ENCODE results near the gene RNF224.
A peak's percentile ranks its signal among the peaks of the same experiment; 100 is the strongest.

RNF224 gene

GRCh38 chr9:137227054-137227852, at the start of gene RNF224:
TSS of gene RNF224 (plus strand) at chr9:137227502. CDS start at chr9:137228336, 834 bp downstream.
- peak; percentile 17 to 40 for DNase-seq

DNA sequence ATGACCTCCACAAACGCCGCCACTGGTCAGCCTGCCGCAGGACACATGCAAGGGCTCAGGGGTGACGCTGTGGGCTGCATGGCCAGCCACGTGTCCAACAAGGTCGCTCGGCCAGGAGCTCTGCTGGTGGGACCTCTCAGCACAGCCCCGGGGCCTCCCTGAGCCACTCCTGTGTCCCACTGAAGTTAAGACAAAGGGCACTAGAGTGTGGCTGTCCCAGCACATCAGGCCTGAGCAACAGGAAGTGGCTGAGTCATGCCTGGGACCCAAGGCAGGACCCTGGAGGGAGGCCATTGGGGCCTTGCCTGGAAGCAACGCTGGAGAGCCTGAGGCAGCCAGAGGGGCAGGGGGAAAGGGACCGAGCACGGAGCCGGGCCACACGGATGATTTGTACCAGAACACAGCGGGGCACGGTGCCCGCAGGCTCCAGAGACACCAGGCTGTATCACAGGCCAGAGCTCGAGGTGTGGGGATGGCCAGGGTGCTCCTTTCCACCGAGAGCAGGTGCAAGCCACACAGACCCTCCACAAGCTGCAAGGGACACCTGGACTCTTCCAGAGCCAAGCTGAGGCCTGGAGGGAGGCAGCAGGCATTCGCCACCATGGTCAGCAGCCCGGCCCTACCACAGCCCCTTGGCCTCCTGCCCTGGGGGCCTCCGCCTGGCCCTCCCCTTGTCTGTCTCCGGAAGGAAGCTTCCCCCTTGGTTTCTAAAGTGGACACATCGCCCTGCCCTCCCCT, 48.9 kb upstream of the RNF224 start:
- no peak for DNase-seq

DNA sequence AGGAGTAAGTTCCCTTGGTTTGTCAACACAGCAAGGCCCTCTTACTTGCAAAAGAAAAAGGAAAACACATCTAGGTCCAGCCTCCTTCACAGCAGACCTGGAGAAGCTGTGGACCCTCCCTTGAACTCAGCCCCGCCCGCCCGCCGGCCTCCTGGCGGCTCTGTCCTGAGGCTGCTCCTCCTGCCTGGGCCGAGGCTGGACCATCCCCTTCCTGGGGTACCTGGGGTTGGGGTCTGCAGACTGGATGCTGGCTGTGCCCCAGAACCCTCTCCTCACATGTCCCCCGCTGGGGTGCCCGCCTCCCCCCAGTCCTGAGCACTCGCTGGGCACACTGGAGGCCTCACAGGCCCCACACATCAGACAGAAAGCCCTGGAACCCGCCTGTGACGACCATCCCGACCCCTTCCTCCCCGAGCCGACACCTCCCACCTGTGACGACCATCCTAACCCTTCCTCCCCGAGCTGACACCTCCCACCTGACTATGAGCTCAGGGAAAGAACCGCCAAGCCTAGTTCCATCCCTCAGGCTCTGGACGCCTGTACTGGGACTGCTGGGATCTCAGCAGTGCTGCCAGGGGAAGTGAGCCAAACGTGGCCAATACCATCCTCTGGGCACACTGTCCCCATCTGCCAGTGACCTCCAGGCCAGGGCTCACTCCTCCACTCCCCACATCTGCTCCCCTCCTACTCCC, 48.2 kb upstream of the RNF224 start:
- DNase-seq = no peak

- no peak for DNase-seq
These were observed 47.5 kb upstream of the RNF224 start for GRCh38 chr9:137179761-137180160.

DNA sequence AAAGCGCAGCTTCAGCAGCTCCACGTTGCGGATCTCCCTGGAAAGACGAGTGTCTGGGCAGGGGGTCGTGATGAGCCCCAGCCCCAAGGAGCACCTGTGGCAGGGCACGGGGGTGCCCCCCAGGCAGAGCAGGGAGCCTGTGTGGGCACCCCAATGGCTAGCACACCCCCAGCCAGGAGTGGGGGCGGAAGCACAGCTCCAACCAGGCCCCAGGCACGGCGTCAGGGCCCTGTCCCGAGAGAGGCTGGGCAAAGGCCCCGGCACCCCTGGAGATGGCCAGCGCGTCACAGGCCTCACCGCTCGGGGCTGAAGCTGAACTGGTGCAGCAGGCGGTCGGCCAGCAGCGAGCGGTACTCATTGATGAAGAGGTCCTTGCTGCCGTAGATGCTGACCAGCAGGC, 46.8 kb upstream of the RNF224 start:
- no peak for DNase-seq

DNA sequence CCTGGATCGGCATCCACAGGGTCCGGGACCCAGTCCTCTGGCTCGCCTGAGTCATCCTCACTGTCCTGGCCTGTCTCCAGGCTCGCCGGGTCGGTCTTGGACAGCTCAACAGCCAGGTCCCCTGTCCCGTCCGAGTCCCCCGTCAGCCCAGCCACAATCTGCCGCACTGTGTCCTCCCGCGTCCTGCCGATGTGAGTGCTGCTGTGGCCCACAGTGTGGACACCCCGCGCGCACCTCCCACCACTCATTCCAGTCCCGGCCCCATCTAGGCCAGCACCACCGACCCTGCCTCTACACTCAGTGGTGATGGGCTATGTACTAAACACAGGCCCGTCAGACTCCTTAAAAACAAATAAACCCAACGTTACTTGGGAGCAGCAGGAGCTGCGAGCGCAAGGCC, 45.6 kb upstream of the RNF224 start:
- no peak for DNase-seq

DNA sequence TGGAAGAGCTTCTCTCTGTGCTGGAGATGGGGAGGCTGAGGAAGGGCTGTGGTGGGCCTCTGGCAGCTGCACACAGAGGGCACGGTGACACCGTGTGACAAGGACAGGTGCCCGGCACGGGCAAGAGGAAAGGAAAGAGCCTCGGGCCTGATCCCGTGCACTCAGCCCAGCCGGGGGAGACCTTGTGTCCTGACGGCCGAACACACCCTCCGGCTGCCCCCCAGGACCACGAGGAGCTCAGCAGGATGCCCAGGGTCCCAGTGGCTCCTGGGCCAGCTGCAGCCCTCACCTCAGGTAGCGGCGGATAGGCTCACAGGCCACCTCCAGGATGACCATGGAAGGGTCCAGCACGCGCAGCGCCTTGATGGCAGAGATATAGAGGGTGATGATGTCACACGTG, 44.5 kb upstream of the RNF224 start:
- DNase-seq = no peak

GRCh38 chr9:137183980-137184595, 43.2 kb upstream of the RNF224 start:
- no peak for DNase-seq

DNA sequence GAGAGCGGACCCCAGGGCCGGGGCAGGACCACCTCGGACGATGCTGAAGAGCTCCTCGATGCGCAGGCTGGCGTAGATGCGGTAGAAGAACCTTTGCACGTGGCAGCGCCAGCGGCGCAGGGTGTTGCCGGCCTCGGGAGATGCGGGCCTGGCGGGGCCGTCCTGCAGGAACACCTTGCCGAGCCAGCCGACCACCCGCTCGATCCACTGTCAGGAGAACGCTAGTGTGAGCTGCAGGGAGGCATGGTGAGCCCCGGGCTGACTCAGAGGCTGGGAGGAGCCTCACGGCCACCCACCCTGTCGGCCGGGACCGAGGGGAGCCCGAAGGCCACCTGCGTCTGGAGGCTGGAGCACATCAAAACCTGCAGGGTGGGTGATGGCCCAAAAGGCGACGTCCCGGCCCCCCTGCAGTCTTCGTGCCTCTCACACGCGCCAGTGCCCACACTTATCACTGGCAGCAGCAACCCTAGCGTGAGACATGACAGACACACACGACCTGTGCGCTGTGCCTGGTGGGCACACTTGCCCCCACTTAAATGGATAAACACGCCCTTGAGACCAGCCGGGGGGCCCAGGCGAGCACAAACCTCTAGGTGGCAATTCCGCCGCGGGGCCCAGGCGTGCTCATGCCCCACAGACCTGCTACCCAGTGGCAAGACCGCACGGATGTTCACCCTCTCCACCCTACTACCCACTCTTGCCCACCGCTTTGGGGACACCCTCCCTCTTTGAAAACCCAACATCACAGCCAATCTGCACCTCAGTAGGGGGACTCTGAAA, 42.2 kb upstream of the RNF224 start:
- no peak for DNase-seq

GRCh38 chr9:137185921-137186320, 41.4 kb upstream of the RNF224 start:
- DNase-seq = no peak

DNA sequence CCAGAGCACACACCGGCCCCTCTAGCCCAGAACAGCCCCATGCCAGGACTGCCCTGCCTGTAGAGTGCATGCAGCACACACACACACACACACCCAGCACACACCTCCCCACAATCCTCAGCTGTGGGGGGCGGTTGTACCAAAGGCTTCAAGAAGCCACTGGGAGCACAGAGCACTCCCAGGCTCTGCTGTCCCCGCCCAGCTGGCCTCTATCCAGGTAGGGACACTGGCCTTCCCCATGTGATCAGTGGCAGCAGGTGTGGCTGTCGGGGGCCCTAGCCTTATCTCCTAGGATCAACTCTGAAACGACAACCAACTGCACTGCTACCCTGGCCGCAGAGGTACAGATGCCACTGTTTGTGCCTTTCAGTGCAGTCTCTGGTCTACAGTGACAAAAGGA, 40.9 kb upstream of the RNF224 start:
- no peak for DNase-seq

- no peak for DNase-seq
These were observed 39.9 kb upstream of the RNF224 start for GRCh38 chr9:137187386-137187785.

DNA sequence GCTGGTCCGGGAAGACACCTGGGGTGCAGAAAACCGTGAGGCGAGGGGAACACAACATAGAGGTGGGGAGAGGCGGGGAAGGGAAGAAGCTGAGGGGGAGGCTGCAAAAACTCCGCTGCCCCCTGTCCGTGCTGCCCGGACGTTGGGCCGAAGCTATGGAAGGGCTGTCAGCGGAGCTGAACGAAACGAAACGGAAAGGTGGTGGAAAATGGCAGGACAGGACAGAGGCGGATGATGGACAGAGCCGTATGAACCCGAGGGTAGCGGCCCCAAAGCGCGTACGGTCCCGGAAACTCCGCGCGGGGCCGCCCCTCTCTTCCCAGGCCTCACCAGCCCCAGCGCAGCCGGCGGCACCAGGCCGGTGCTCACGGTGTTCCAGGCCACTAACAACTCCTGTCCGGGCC, 39.2 kb upstream of the RNF224 start:
- DNase-seq = no peak

- DNase-seq = peak; percentile 84 to 89
These were observed 38.6 kb upstream of the RNF224 start, which contains the start of the genes ANAPC2 and SSNA1 for GRCh38 chr9:137188490-137189296. TSS of gene ANAPC2 (minus strand) at chr9:137188560. CDS start at chr9:137188532, 28 bp downstream. TSS of gene SSNA1 (plus strand) at chr9:137188676. CDS start at chr9:137188727, 51 bp downstream.

GRCh38 chr9:137189297-137190295, 37.7 kb upstream of the RNF224 start:
- no peak for DNase-seq

DNA sequence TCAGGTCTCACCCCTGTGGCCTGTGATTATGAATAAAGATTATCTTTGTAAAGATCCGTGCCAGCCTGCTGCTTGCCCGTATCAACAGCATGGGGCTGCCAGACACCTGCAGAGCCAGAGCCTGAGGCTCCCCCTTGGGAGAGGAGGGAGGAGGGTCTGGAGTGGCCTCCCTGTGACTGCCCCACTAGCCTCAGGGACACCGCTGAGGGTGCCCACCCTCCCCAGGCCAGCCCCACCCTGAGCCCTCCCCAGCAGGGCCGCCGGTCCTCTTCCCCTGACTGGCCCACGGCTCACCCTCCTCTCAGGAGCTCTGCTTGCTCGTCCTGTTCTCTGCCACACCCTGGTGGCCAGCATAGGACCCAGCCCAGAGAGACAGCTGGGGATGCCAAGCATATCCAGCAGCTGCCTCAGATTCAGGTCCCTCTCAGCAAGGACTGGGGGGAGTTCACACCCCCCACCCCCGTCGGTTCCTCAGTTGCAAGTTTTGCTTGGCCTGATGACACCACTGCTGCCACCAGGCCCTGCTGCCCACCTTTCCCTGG, 36.9 kb upstream of the RNF224 start:
- no peak for DNase-seq

DNA sequence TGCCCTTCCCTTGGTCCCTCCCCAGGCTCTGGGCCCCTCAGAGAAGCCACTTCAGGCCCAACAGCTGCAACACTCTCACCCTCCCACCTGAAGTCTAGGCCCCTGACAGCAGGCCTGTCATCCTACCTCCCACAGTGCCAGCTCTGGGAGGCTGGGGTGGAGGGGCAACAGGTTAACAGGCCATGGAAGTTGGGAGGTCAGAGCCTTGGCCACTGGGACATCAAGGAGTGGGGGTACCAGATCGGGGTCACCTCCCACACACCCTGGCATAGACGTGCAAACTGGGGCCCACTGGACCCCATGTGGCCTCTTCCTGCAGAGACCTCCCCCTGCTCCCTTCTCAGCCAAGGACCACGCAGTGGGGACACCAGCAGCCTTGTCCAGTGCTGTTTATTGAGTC, 36.1 kb upstream of the RNF224 start:
- no peak for DNase-seq

GRCh38 chr9:137191691-137192447, 35.4 kb upstream of the RNF224 start:
- peak; percentile 57 to 74 for DNase-seq

GRCh38 chr9:137192448-137192780, 34.9 kb upstream of the RNF224 start:
- no peak for DNase-seq
